Measurements from ENCODE around the gene CRYBB2. TPM values are rescaled to one million over a fixed set of nuclear protein-coding genes. Genes with fewer than 3 reads are reported as not detected.

CRYBB2 gene
- total and polyA plus RNA-seq, 4 donors, result 0.08 to 0.10 TPM; not detected in 2

DNA sequence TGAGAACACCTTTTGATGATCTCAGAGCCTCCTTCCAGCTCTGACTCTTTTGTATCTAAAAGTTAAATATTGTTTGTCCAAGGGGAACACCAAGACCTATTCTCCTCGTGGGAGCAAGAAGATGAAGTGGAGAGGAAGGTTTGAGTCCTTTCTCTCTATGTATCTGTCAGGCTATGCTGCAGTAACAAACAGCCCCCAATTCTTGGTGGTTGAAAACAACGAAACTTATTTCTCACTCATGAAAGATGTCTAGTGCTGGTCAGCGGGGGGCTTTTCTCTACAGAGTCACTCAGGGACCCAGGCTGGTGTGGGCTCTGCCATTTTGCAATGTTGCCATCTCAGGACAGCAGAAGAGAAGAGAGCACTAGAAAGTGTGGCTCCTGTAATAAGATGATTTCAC is 6.2 kb upstream of the CRYBB2 start:
- no peak overlapping the region for H3K9ac ChIP-seq (ENCODE audit: low read depth in 1 of 2, low read length in 2 of 2)
- 81% methylated on average over 3 of the region's 3 CpGs for WGBS
- no peak for TF ChIP-seq RAD21 (IDR thresholded peaks at IDR 0.05)
- TF ChIP-seq HNF4A (conservative IDR thresholded peaks at IDR 0.05), result no peak
- no peak for TF ChIP-seq FOXA2 (IDR thresholded peaks at IDR 0.05)
- TF ChIP-seq MAX (IDR thresholded peaks at IDR 0.05), result no peak
- no peak for TF ChIP-seq TAF1 (conservative IDR thresholded peaks at IDR 0.05)
- TF ChIP-seq FOXA1 (IDR thresholded peaks at IDR 0.05), result no peak
- no peak for TF ChIP-seq SP1 (IDR thresholded peaks at IDR 0.05)
- no peak for TF ChIP-seq RXRA (IDR thresholded peaks at IDR 0.05)
- TF ChIP-seq, protein P1, sequence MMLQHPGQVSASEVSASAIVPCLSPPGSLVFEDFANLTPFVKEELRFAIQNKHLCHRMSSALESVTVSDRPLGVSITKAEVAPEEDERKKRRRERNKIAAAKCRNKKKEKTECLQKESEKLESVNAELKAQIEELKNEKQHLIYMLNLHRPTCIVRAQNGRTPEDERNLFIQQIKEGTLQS (IDR thresholded peaks at IDR 0.05), result no peak
- no peak for TF ChIP-seq EGR1 (IDR thresholded peaks at IDR 0.05; ENCODE audit: low read depth in 2 of 2)
- TF ChIP-seq GABPA (IDR thresholded peaks at IDR 0.05 in 1 of 2, conservative IDR thresholded peaks at IDR 0.05 in 1 of 2), result no peak
- TF ChIP-seq ZBTB33 (IDR thresholded peaks at IDR 0.05), result no peak
- no peak for TF ChIP-seq JUND (IDR thresholded peaks at IDR 0.05)
- TF ChIP-seq YY1 (IDR thresholded peaks at IDR 0.05), result no peak
- TF ChIP-seq, protein P2, sequence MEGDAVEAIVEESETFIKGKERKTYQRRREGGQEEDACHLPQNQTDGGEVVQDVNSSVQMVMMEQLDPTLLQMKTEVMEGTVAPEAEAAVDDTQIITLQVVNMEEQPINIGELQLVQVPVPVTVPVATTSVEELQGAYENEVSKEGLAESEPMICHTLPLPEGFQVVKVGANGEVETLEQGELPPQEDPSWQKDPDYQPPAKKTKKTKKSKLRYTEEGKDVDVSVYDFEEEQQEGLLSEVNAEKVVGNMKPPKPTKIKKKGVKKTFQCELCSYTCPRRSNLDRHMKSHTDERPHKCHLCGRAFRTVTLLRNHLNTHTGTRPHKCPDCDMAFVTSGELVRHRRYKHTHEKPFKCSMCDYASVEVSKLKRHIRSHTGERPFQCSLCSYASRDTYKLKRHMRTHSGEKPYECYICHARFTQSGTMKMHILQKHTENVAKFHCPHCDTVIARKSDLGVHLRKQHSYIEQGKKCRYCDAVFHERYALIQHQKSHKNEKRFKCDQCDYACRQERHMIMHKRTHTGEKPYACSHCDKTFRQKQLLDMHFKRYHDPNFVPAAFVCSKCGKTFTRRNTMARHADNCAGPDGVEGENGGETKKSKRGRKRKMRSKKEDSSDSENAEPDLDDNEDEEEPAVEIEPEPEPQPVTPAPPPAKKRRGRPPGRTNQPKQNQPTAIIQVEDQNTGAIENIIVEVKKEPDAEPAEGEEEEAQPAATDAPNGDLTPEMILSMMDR (IDR thresholded peaks at IDR 0.05; ENCODE audit: low read depth, low read length, missing input control), result no peak
- TF ChIP-seq HNF4G (IDR thresholded peaks at IDR 0.05), result no peak
- TF ChIP-seq, protein P3, sequence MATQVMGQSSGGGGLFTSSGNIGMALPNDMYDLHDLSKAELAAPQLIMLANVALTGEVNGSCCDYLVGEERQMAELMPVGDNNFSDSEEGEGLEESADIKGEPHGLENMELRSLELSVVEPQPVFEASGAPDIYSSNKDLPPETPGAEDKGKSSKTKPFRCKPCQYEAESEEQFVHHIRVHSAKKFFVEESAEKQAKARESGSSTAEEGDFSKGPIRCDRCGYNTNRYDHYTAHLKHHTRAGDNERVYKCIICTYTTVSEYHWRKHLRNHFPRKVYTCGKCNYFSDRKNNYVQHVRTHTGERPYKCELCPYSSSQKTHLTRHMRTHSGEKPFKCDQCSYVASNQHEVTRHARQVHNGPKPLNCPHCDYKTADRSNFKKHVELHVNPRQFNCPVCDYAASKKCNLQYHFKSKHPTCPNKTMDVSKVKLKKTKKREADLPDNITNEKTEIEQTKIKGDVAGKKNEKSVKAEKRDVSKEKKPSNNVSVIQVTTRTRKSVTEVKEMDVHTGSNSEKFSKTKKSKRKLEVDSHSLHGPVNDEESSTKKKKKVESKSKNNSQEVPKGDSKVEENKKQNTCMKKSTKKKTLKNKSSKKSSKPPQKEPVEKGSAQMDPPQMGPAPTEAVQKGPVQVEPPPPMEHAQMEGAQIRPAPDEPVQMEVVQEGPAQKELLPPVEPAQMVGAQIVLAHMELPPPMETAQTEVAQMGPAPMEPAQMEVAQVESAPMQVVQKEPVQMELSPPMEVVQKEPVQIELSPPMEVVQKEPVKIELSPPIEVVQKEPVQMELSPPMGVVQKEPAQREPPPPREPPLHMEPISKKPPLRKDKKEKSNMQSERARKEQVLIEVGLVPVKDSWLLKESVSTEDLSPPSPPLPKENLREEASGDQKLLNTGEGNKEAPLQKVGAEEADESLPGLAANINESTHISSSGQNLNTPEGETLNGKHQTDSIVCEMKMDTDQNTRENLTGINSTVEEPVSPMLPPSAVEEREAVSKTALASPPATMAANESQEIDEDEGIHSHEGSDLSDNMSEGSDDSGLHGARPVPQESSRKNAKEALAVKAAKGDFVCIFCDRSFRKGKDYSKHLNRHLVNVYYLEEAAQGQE (IDR thresholded peaks at IDR 0.05), result no peak
- TF ChIP-seq NR2F2 (IDR thresholded peaks at IDR 0.05), result no peak
- no peaks in the 10 kb centered on the region for H3K36me3 ChIP-seq (ENCODE audit: control insufficient read depth in 4 of 4, insufficient read depth in 3 of 4, low read depth in 1 of 4, low read length in 3 of 4)
- no peaks in the 10 kb centered on the region for H3K9me3 ChIP-seq (ENCODE audit: control insufficient read depth in 4 of 4, low read length in 3 of 4)
- DNase-seq (ENCODE audit: low spot score), result no peak
- H3K4me1 ChIP-seq (ENCODE audit: control insufficient read depth in 4 of 4, insufficient read depth in 4 of 4, low read length in 3 of 4), result peaks cover 0 to 1% (median 0%) of the 10 kb centered on the region in 4 donors
- H3K4me3 ChIP-seq (ENCODE audit: low read depth in 1 of 3, low read length in 3 of 3), result no peak overlapping the region
- no peak overlapping the region for H3K27ac ChIP-seq (ENCODE audit: low read depth in 1 of 2, low read length in 2 of 2)
- no peaks in the 10 kb centered on the region for H3K27me3 ChIP-seq (ENCODE audit: control insufficient read depth in 4 of 4, insufficient read depth in 4 of 4, low read length in 3 of 4)

All from liver (tissue), 9 donors.